BLaER1 (cell line): ENCODE data around the gene RAB15.

Experiments used
- H3K27ac ChIP-seq: shearing (Covaris generic); formaldehyde crosslinking; 2 replicates; pipeline ENCODE4 v1.8.1; 2022
- H3K27me3 ChIP-seq: shearing (Covaris generic); formaldehyde crosslinking; 2 replicates; pipeline ENCODE4 v1.8.1; 2022
- H3K36me3 ChIP-seq: shearing (Covaris generic); formaldehyde crosslinking; 2 replicates; pipeline ENCODE4 v1.8.1; 2022
- H3K4me1 ChIP-seq: shearing (Covaris generic); formaldehyde crosslinking; 2 replicates; pipeline ENCODE4 v1.8.1; 2022
- H3K4me2 ChIP-seq: shearing (Covaris generic); formaldehyde crosslinking; 2 replicates; pipeline ENCODE4 v1.8.1; 2022
- H3K4me3 ChIP-seq: shearing (Covaris generic); formaldehyde crosslinking; 2 replicates; pipeline ENCODE4 v1.8.1; 2022
- H3K9ac ChIP-seq: shearing (Covaris generic); formaldehyde crosslinking; 2 replicates; pipeline ENCODE4 v1.8.1; 2022
- H3K9me3 ChIP-seq: shearing (Covaris generic); formaldehyde crosslinking; 2 replicates; pipeline ENCODE4 v1.8.1; 2022
- H4K20me1 ChIP-seq: shearing (Covaris generic); formaldehyde crosslinking; 2 replicates; pipeline ENCODE4 v1.8.1; 2022
- Cebpa-rat ChIP-seq: shearing (Covaris generic); IDR thresholded peaks from 2 replicates; pipeline ENCODE4 v1.8.1; 2022

Gene RAB15

GRCh38 chr14:64971943-64972791 is at the start of gene RAB15:
Gene RAB15, minus strand, starts transcription at chr14:64972336. Its CDS starts 260 bp downstream, at chr14:64972076.
- H4K20me1 ChIP-seq = peaks cover 9% of the 10 kb centered on the region; the same call in 1 of the 2 replicates
- H3K27ac ChIP-seq = peak within 1 kb of the TSS; percentile 81
- no peaks in the 10 kb centered on the region for H3K36me3 ChIP-seq
- H3K9me3 ChIP-seq = no peaks in the 10 kb centered on the region
- H3K4me1 ChIP-seq = peaks cover 50% of the 10 kb centered on the region
- peak within 1 kb of the TSS; percentile 85 for H3K9ac ChIP-seq
- H3K4me3 ChIP-seq = peak within 1 kb of the TSS; percentile 85
- H3K27me3 ChIP-seq = no peaks in the 10 kb centered on the region
- peak within 1 kb of the TSS; percentile 97 for H3K4me2 ChIP-seq
- TF ChIP-seq Cebpa-rat = no peak

- Histone ChIP-seq H3K4me2 (no peak overlapping the region), H3K27me3 (no peaks in the 10 kb centered on the region), H3K36me3 (peaks cover 38% of the 10 kb centered on the region), H3K9ac (no peak overlapping the region), H3K4me3 (no peak overlapping the region), H3K9me3 (no peaks in the 10 kb centered on the region), H3K27ac (no peak overlapping the region), H3K4me1 (peaks cover 10% of the 10 kb centered on the region; the same call in 1 of the 2 replicates), H4K20me1 (no peaks in the 10 kb centered on the region)
- no peak for TF ChIP-seq Cebpa-rat
These were observed 47.9 kb upstream of the RAB15 start for GRCh38 chr14:65019944-65020566.

GRCh38 chr14:65016471-65016870 is 44.3 kb upstream of the RAB15 start:
- no peak overlapping the region for H3K4me3 ChIP-seq
- H3K4me1 ChIP-seq = peaks cover 23% of the 10 kb centered on the region
- no peaks in the 10 kb centered on the region for H4K20me1 ChIP-seq
- no peak overlapping the region for H3K4me2 ChIP-seq
- H3K27me3 ChIP-seq = no peaks in the 10 kb centered on the region
- H3K9ac ChIP-seq = no peak overlapping the region
- H3K27ac ChIP-seq = no peak overlapping the region
- H3K36me3 ChIP-seq = peaks cover 66% of the 10 kb centered on the region
- TF ChIP-seq Cebpa-rat = no peak
- no peaks in the 10 kb centered on the region for H3K9me3 ChIP-seq

GRCh38 chr14:65015391-65015790 is 43.3 kb upstream of the RAB15 start:
- Histone ChIP-seq H3K9ac (no peak overlapping the region), H3K27me3 (no peaks in the 10 kb centered on the region), H3K27ac (no peak overlapping the region), H3K36me3 (peaks cover 76% of the 10 kb centered on the region), H3K4me2 (no peak overlapping the region), H4K20me1 (no peaks in the 10 kb centered on the region), H3K4me1 (peaks cover 23% of the 10 kb centered on the region), H3K4me3 (no peak overlapping the region), H3K9me3 (no peaks in the 10 kb centered on the region)
- TF ChIP-seq Cebpa-rat = no peak

- no peaks in the 10 kb centered on the region for H3K27me3 ChIP-seq
- H3K9me3 ChIP-seq = no peaks in the 10 kb centered on the region
- no peaks in the 10 kb centered on the region for H4K20me1 ChIP-seq
- no peak for TF ChIP-seq Cebpa-rat
- H3K9ac ChIP-seq = no peak overlapping the region
- H3K27ac ChIP-seq = no peak overlapping the region
- peaks cover 95% of the 10 kb centered on the region for H3K36me3 ChIP-seq
- no peak overlapping the region for H3K4me2 ChIP-seq
- no peak overlapping the region for H3K4me3 ChIP-seq
- peaks cover 12% of the 10 kb centered on the region for H3K4me1 ChIP-seq
These were observed 40.2 kb upstream of the RAB15 start for GRCh38 chr14:65012353-65012752.

- Histone ChIP-seq H3K4me3 (no peak overlapping the region), H3K4me1 (peaks cover 12% of the 10 kb centered on the region), H3K9me3 (no peaks in the 10 kb centered on the region), H3K27me3 (no peaks in the 10 kb centered on the region), H3K36me3 (peaks cover 90% of the 10 kb centered on the region), H3K27ac (no peak overlapping the region), H3K9ac (no peak overlapping the region), H4K20me1 (no peaks in the 10 kb centered on the region), H3K4me2 (no peak overlapping the region)
- no peak for TF ChIP-seq Cebpa-rat
These were observed 39.4 kb upstream of the RAB15 start for GRCh38 chr14:65011538-65011937.

- Histone ChIP-seq H3K27me3 (no peaks in the 10 kb centered on the region), H3K36me3 (peaks cover 89% of the 10 kb centered on the region)
These were observed 38.2 kb upstream of the RAB15 start for GRCh38 chr14:65010211-65010931.

GRCh38 chr14:65007202-65007601 is 35.1 kb upstream of the RAB15 start:
- Histone ChIP-seq H3K36me3 (peaks cover 67% of the 10 kb centered on the region), H3K4me1 (0 out of 2 replicates have a peak, but pooled peaks cover under 1% of the 10 kb centered on the region), H3K27ac (no peak overlapping the region), H3K27me3 (no peaks in the 10 kb centered on the region), H3K4me3 (no peak overlapping the region), H4K20me1 (0 out of 2 replicates have a peak, but pooled peaks cover 9% of the 10 kb centered on the region), H3K9me3 (no peaks in the 10 kb centered on the region), H3K4me2 (no peak overlapping the region), H3K9ac (no peak overlapping the region)
- no peak for TF ChIP-seq Cebpa-rat

More at GRCh38 chr14:65010211-65010931, 38.2 kb upstream of the RAB15 start:
- TF ChIP-seq Cebpa-rat = no peak
- Histone ChIP-seq H3K4me3 (no peak overlapping the region), H3K27ac (no peak overlapping the region), H3K4me1 (peaks cover 12% of the 10 kb centered on the region), H3K9me3 (no peaks in the 10 kb centered on the region), H3K4me2 (no peak overlapping the region), H3K9ac (no peak overlapping the region), H4K20me1 (no peaks in the 10 kb centered on the region)

GRCh38 chr14:65006261-65006721 is 34.2 kb upstream of the RAB15 start:
- no peak overlapping the region for H3K4me2 ChIP-seq
- no peaks in the 10 kb centered on the region for H3K9me3 ChIP-seq
- no peaks in the 10 kb centered on the region for H3K4me1 ChIP-seq
- H3K9ac ChIP-seq = no peak overlapping the region
- 0 out of 2 replicates have a peak, but pooled peaks cover 9% of the 10 kb centered on the region for H4K20me1 ChIP-seq
- no peak for TF ChIP-seq Cebpa-rat
- no peak overlapping the region for H3K4me3 ChIP-seq
- no peaks in the 10 kb centered on the region for H3K27me3 ChIP-seq
- peaks cover 58% of the 10 kb centered on the region for H3K36me3 ChIP-seq
- no peak overlapping the region for H3K27ac ChIP-seq
